Choroid plexus epithelial cell (primary cell): ENCODE measurements around the gene DNAJC22.

ENCODE experiments used
- DNase-seq: peaks from one replicate; pipeline ENCODE4 v3.0.0-alpha.2; 2010; ENCODE audit warnings: low read depth
- H3K4me3 ChIP-seq: 2 replicates; pipeline ENCODE4 v1.5.1; 2011; ENCODE audit warnings: low read depth, mild to moderate bottlenecking, control low read depth, low read length, moderate library complexity
- CTCF ChIP-seq: conservative IDR thresholded peaks from 2 replicates; pipeline ENCODE4 v1.5.1; 2011; ENCODE audit warnings: low read depth, mild to moderate bottlenecking, control low read depth, inconsistent platforms, low read length, moderate library complexity

The DNAJC22 gene

GRCh38 chr12:49366652-49367380 is 20.1 kb downstream of the DNAJC22 start:
- H3K4me3 ChIP-seq: peak overlapping the region; percentile 87
- DNase-seq: peak; percentile 97
- peak; percentile 44 for TF ChIP-seq CTCF

GRCh38 chr12:49367381-49368239 is 20.9 kb downstream of the DNAJC22 start, which contains the start of gene SPATS2:
Gene SPATS2 (plus strand): TSS chr12:49367462. CDS start chr12:49461013, 93,551 bp downstream.
- no peak for TF ChIP-seq CTCF
- H3K4me3 ChIP-seq: peak within 1 kb of the TSS; percentile 87
- peak; percentile 38 for DNase-seq

GRCh38 chr12:49368240-49368600 is 21.5 kb downstream of the DNAJC22 start:
- H3K4me3 ChIP-seq: peak overlapping the region; percentile 87
- TF ChIP-seq CTCF: no peak
- DNase-seq: no peak

GRCh38 chr12:49369411-49370145 is 22.9 kb downstream of the DNAJC22 start:
- TF ChIP-seq CTCF: peak; percentile 75
- peak; percentile 72 for DNase-seq
- peak overlapping the region; percentile 87 for H3K4me3 ChIP-seq

GRCh38 chr12:49370539-49370938 is 23.9 kb downstream of the DNAJC22 start:
- TF ChIP-seq CTCF: no peak
- no peak for DNase-seq
- no peak overlapping the region for H3K4me3 ChIP-seq

GRCh38 chr12:49375406-49375805 is 28.7 kb downstream of the DNAJC22 start:
- TF ChIP-seq CTCF: no peak
- no peak for DNase-seq
- no peak overlapping the region for H3K4me3 ChIP-seq
